GM12878 (cell line): ENCODE data around the gene CASS4. TPM values are rescaled to one million over a fixed set of nuclear protein-coding genes. Genes with fewer than 3 reads are reported as not detected.

Source experiments
- ATAC-seq: fragments of 200-7000 bp; cut with Tn5 transposase; 3 replicates; pipeline ENCODE4 v1.9.1; 2020; ENCODE audit warnings: mild to moderate bottlenecking, moderate library complexity
- BruUV-seq: library from RNA; stranded (reverse); fragments of 400-500 nt; replicated peaks from 2 replicates; lab custom pipeline; 2021; lab: Mats Ljungman, UMichigan
- CTCF ChIA-PET: fragments of 300-600 bp; sonication (Branson Sonifier 250); formaldehyde crosslinking; extraction: SDS; loops from one replicate; lab custom pipeline; 2021; ENCODE audit warnings: inconsistent platforms; lab: Yijun Ruan, JAX
- POLR2A ChIA-PET: fragments of 350-600 bp; formaldehyde crosslinking; extraction: SDS; loops from one replicate; lab custom pipeline; 2021; ENCODE audit warnings: inconsistent platforms; lab: Charles Lee
- RAD21 ChIA-PET: fragments of 300-600 bp; sonication (Branson Sonifier 250); formaldehyde crosslinking; loops from one replicate; lab custom pipeline; 2023; ENCODE audit warnings: antibody characterized with exemption; ENCODE audit not compliant: unreplicated experiment; lab: Charles Lee
- SMC1A ChIA-PET: fragments of 300-600 bp; sonication (Branson Sonifier 250); formaldehyde crosslinking; loops from one replicate; lab custom pipeline; 2023; ENCODE audit not compliant: unreplicated experiment, uncharacterized antibody; lab: Charles Lee
- DNase-seq: peaks from one replicate; pipeline ENCODE4 v3.0.0-alpha.2; 2011; ENCODE audit warnings: low read depth, low spot score
- FAIRE-seq: peaks from 3 replicates; lab custom pipeline; 2011; peaks lifted over from hg19 to GRCh38; lab: Jason Lieb, UNC
- H2AFZ ChIP-seq: 2 replicates; pipeline ENCODE4 v1.6.0; 2011; ENCODE audit warnings: low read depth, low read length, control low read depth; ENCODE audit not compliant: control insufficient read depth
- H3K27ac ChIP-seq: 2 replicates; pipeline ENCODE4 v1.5.1; 2011; ENCODE audit warnings: control low read depth; ENCODE audit not compliant: control insufficient read depth, insufficient read depth
- H3K27me3 ChIP-seq, 2 experiments: replicated peaks in 1 of 2; 2 replicates each; pipeline versions ENCODE4 v1.6.0 to v1.6.1; 2011; ENCODE audit warnings: low read length in 1 of 2; ENCODE audit not compliant: control insufficient read depth in 2 of 2, insufficient read depth in 2 of 2
- H3K36me3 ChIP-seq, 2 experiments: 2 replicates each; pipeline ENCODE4 v1.5.1; 2011; ENCODE audit warnings: low read length in 1 of 2; ENCODE audit not compliant: control insufficient read depth in 2 of 2, insufficient read depth in 2 of 2
- H3K4me1 ChIP-seq: 2 replicates; pipeline ENCODE4 v1.6.1; 2011; ENCODE audit warnings: mild to moderate bottlenecking, low read length, moderate library complexity, mixed read lengths; ENCODE audit not compliant: control insufficient read depth, insufficient read depth
- H3K4me2 ChIP-seq: 2 replicates; pipeline ENCODE4 v1.6.0; 2011; ENCODE audit warnings: control low read depth; ENCODE audit not compliant: control insufficient read depth, insufficient read depth
- H3K4me3 ChIP-seq: fragments of 200-600 bp; sonication (generic); 2 replicates; pipeline ENCODE4 v1.5.1; 2016
- H3K79me2 ChIP-seq: 2 replicates; pipeline ENCODE4 v1.6.0; 2011; ENCODE audit warnings: low read length; ENCODE audit not compliant: control insufficient read depth, insufficient read depth
- H3K9ac ChIP-seq: 2 replicates; pipeline ENCODE4 v1.8.0; 2011; ENCODE audit warnings: low read length, control low read depth, mixed read lengths; ENCODE audit not compliant: control insufficient read depth, insufficient read depth
- H3K9me3 ChIP-seq: replicated peaks from 3 replicates; pipeline ENCODE4 v1.5.1; 2011; ENCODE audit warnings: mild to moderate bottlenecking, low read length; ENCODE audit not compliant: control insufficient read depth, insufficient read depth
- H4K20me1 ChIP-seq: 2 replicates; pipeline ENCODE4 v1.6.0; 2011; ENCODE audit not compliant: control insufficient read depth, insufficient read depth
- CHD4 ChIP-seq: fragments of 200-600 bp; sonication (generic); IDR thresholded peaks from 2 replicates; pipeline ENCODE4 v1.6.1; 2016; ENCODE audit warnings: mild to moderate bottlenecking
- IKZF1 ChIP-seq: fragments of 450-650 bp; conservative IDR thresholded peaks from 2 replicates; pipeline ENCODE4 v1.6.1; 2017; ENCODE audit warnings: antibody characterized with exemption, mild to moderate bottlenecking
- KDM1A ChIP-seq: fragments of 200-600 bp; sonication (generic); IDR thresholded peaks from 2 replicates; pipeline ENCODE4 v1.6.1; 2016; ENCODE audit warnings: borderline replicate concordance
- NRF1 ChIP-seq: conservative IDR thresholded peaks from 2 replicates; pipeline ENCODE4 v1.6.1; 2011; ENCODE audit warnings: mild to moderate bottlenecking, low read depth, low read length, improper control_type of control experiment
- RB1 ChIP-seq: fragments of 450-650 bp; formaldehyde crosslinking; IDR thresholded peaks from 2 replicates; pipeline ENCODE4 v1.6.1; 2017; ENCODE audit warnings: mild to moderate bottlenecking, borderline replicate concordance
- SRF ChIP-seq, 2 experiments: IDR thresholded peaks; 2 replicates each; pipeline ENCODE4 v1.6.1; 2011; ENCODE audit warnings: low read depth in 2 of 2, low read length in 2 of 2, mild to moderate bottlenecking in 1 of 2, moderate library complexity in 1 of 2
- TCF12 ChIP-seq: IDR thresholded peaks from 2 replicates; pipeline ENCODE4 v1.6.1; 2011; ENCODE audit warnings: low read depth, mild to moderate bottlenecking, low read length
- USF2 ChIP-seq: IDR thresholded peaks from 2 replicates; pipeline ENCODE4 v1.6.1; 2011; ENCODE audit warnings: low read depth, low read length, improper control_type of control experiment, borderline replicate concordance
- ZBTB40 ChIP-seq: fragments of 450-650 bp; IDR thresholded peaks from 2 replicates; pipeline ENCODE4 v1.6.1; 2016; ENCODE audit warnings: mild to moderate bottlenecking, moderate library complexity, borderline replicate concordance
- WGBS: methylation state at CpG from one replicate; pipeline ENCODE4 v1.1.6; 2016; ENCODE audit warnings: low lambda C conversion rate; ENCODE audit not compliant: insufficient replicate concordance, insufficient coverage; ENCODE audit errors: missing lambda C conversion rate; 5-methylcytosine and 5-hydroxymethylcytosine counted together
- in situ Hi-C: fragments of 300-500 bp; cut with MboI; formaldehyde crosslinking; loops from 9 replicates; pipeline ENCODE4 v1.14.3; 2018; ENCODE audit warnings: mixed read lengths
- intact Hi-C: fragments of 100-400 bp; cut with micrococcal nuclease; formaldehyde crosslinking; loops from one replicate; pipeline ENCODE4 v1.14.2; 2022; ENCODE audit not compliant: unreplicated experiment
- polyA plus RNA-seq, 11 experiments: library from polyadenylated mRNA; depleted of rRNA in 4 of 11; unstranded in 6 of 11; stranded (reverse) in 5 of 11; fragments of >200 nt; fragmentation: Nextera tagmentation in 4 of 11; fragmentation: Illumina TruSeq in 1 of 11; extraction: Ambion mirVana in 4 of 11; extraction: Trizol in 1 of 11; gene quantifications; 1 replicate in 1 of 11; 2 replicates in 10 of 11; pipeline versions ENCODE4 v1.2.1 to v1.2.3, GENCODE V29; 2011 to 2016; ENCODE audit warnings: inconsistent platforms in 2 of 11, missing spikeins in 2 of 11, low read depth in 1 of 11
- total RNA-seq, 4 experiments: library from RNA; depleted of rRNA in 3 of 4; stranded (reverse); fragments of >200 nt in 3 of 4; fragmentation: Illumina TruSeq in 1 of 4; extraction: Trizol in 1 of 4; gene quantifications; 2 replicates each; pipeline versions ENCODE4 v1.2.1 to v1.2.3, GENCODE V29; 2013 to 2021
- TF ChIP-seq, protein P1 (sequence below): fragments of 150-350 bp; IDR thresholded peaks from 2 replicates; pipeline ENCODE4 v1.6.1; 2016; ENCODE audit warnings: low read depth, low read length
- TF ChIP-seq, protein P2 (sequence below): fragments of 150-350 bp; IDR thresholded peaks from 2 replicates; pipeline ENCODE4 v1.6.1; 2014; ENCODE audit warnings: mild to moderate bottlenecking, low read depth, low read length
- TF ChIP-seq, protein P3 (sequence below): IDR thresholded peaks from 2 replicates; pipeline ENCODE4 v1.6.1; 2012; ENCODE audit warnings: low read length, inconsistent platforms

CASS4 gene
- total and polyA plus RNA-seq, 10 of the 15 experiments (the other 5 are each of a cell fraction or from before 2014, with no cell fraction given): 0.04 to 0.24 (median 0.11) TPM; not detected in 1

- Histone ChIP-seq H3K36me3 (peaks cover 9 to 44% of the 10 kb centered on the region in 2 experiments), H3K4me2 (no peak overlapping the region), H4K20me1 (no peaks in the 10 kb centered on the region), H3K4me1 (no peaks in the 10 kb centered on the region; the same call in 1 of the 2 replicates), H3K9ac (no peak overlapping the region), H3K4me3 (no peak overlapping the region), H3K9me3 (no peaks in the 10 kb centered on the region), H2AFZ (no peak overlapping the region; the same call in 1 of the 2 replicates), H3K79me2 (peaks cover 9% of the 10 kb centered on the region), H3K27ac (no peak overlapping the region), H3K27me3 (no peaks in the 10 kb centered on the region)
- ChIA-PET RAD21 (no interaction called here), POLR2A (interaction anchor here (0.5 to 1.4 kb wide), 2 partner anchors 16 to 211 kb away, joined by 3 to 5 read pairs; partner anchors contain the start of genes AURKA and CSTF1), CTCF (interaction anchor here (1.7 kb wide), 1 partner anchor 24 kb away, joined by 4 read pairs; no protein-coding TSS in a partner anchor), SMC1A (interaction anchor here (0.6 to 2.1 kb wide), 6 partner anchors 9 to 1052 kb away, joined by 3 to 10 read pairs (median 4); partner anchors contain the start of gene AURKA)
- no peak for DNase-seq
- intact Hi-C loops (no loop called here), in situ Hi-C loops (no loop called here)
- ATAC-seq: no peak
- BruUV-seq: no TSS peak
- TF ChIP-seq IKZF1 (no peak), USF2 (no peak), NRF1 (no peak), RB1 (no peak), SRF (IDR thresholded peaks at IDR 0.05; ENCODE audit: low read depth in 2 of 2, low read length in 2 of 2) (no peak), KDM1A (no peak), TCF12 (no peak), CHD4 (no peak), ZBTB40 (no peak)
- TF ChIP-seq, protein P1, sequence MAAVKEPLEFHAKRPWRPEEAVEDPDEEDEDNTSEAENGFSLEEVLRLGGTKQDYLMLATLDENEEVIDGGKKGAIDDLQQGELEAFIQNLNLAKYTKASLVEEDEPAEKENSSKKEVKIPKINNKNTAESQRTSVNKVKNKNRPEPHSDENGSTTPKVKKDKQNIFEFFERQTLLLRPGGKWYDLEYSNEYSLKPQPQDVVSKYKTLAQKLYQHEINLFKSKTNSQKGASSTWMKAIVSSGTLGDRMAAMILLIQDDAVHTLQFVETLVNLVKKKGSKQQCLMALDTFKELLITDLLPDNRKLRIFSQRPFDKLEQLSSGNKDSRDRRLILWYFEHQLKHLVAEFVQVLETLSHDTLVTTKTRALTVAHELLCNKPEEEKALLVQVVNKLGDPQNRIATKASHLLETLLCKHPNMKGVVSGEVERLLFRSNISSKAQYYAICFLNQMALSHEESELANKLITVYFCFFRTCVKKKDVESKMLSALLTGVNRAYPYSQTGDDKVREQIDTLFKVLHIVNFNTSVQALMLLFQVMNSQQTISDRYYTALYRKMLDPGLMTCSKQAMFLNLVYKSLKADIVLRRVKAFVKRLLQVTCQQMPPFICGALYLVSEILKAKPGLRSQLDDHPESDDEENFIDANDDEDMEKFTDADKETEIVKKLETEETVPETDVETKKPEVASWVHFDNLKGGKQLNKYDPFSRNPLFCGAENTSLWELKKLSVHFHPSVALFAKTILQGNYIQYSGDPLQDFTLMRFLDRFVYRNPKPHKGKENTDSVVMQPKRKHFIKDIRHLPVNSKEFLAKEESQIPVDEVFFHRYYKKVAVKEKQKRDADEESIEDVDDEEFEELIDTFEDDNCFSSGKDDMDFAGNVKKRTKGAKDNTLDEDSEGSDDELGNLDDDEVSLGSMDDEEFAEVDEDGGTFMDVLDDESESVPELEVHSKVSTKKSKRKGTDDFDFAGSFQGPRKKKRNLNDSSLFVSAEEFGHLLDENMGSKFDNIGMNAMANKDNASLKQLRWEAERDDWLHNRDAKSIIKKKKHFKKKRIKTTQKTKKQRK: no peak
- TF ChIP-seq, protein P2, sequence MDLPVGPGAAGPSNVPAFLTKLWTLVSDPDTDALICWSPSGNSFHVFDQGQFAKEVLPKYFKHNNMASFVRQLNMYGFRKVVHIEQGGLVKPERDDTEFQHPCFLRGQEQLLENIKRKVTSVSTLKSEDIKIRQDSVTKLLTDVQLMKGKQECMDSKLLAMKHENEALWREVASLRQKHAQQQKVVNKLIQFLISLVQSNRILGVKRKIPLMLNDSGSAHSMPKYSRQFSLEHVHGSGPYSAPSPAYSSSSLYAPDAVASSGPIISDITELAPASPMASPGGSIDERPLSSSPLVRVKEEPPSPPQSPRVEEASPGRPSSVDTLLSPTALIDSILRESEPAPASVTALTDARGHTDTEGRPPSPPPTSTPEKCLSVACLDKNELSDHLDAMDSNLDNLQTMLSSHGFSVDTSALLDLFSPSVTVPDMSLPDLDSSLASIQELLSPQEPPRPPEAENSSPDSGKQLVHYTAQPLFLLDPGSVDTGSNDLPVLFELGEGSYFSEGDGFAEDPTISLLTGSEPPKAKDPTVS: no peak
- TF ChIP-seq, protein P3, sequence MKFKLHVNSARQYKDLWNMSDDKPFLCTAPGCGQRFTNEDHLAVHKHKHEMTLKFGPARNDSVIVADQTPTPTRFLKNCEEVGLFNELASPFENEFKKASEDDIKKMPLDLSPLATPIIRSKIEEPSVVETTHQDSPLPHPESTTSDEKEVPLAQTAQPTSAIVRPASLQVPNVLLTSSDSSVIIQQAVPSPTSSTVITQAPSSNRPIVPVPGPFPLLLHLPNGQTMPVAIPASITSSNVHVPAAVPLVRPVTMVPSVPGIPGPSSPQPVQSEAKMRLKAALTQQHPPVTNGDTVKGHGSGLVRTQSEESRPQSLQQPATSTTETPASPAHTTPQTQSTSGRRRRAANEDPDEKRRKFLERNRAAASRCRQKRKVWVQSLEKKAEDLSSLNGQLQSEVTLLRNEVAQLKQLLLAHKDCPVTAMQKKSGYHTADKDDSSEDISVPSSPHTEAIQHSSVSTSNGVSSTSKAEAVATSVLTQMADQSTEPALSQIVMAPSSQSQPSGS: no peak
- WGBS: 63% methylated on average over 2 of the region's 2 CpGs
- no peak for FAIRE-seq
Observed at GRCh38 chr20:56376331-56376730, 35.7 kb upstream of the CASS4 start.
